Activated effector memory CD4-positive, alpha-beta T cell treated with anti-CD3 and anti-CD28 coated beads, Interleukin-2, amount 50 U/mL, for 16 hours (primary cell): Measurements from ENCODE around the gene TWIST1.

ENCODE experiments used
- DNase-seq: peaks from one replicate; pipeline ENCODE4 v3.0.0-alpha.2; 2020

The TWIST1 gene

GRCh38 chr7:19094598-19095352, 22.7 kb downstream of the TWIST1 start:
- no peak for DNase-seq

GRCh38 chr7:19094138-19094537, 23.3 kb downstream of the TWIST1 start:
- DNase-seq: no peak

- no peak for DNase-seq
These were observed 25.8 kb downstream of the TWIST1 start for GRCh38 chr7:19091550-19092200.

- no peak for DNase-seq
These were observed 26.9 kb downstream of the TWIST1 start for GRCh38 chr7:19090526-19090925.

GRCh38 chr7:19089797-19090196, 27.6 kb downstream of the TWIST1 start:
- no peak for DNase-seq

GRCh38 chr7:19089378-19089777, 28.1 kb downstream of the TWIST1 start:
- no peak for DNase-seq

GRCh38 chr7:19080093-19080492, 37.3 kb downstream of the TWIST1 start:
- no peak for DNase-seq

GRCh38 chr7:19079066-19079465, 38.4 kb downstream of the TWIST1 start:
- DNase-seq: no peak

- DNase-seq: no peak
These were observed 47.6 kb downstream of the TWIST1 start for GRCh38 chr7:19069842-19070241.

- no peak for DNase-seq
These were observed 51.3 kb downstream of the TWIST1 start for GRCh38 chr7:19066170-19066569.
